ENCODE data around the gene ZNF205. TPM values are rescaled to one million over a fixed set of nuclear protein-coding genes. Genes with fewer than 3 reads are reported as not detected.
A peak's percentile ranks its signal among the peaks of the same experiment; 100 is the strongest.

ZNF205 gene
- total RNA-seq, 1 experiment from 2014 or later: 17.4 TPM

- POLR2A ChIA-PET (ENCODE audit: unreplicated experiment): interaction anchor here (0.6 kb wide), 1 partner anchor 37 kb away, joined by 6 read pairs; no protein-coding TSS in a partner anchor
- peaks cover under 1% of the 10 kb centered on the region; the same call in 1 of the 2 replicates for H3F3A ChIP-seq (ENCODE audit: insufficient read depth, low read depth)
- no peaks in the 10 kb centered on the region for H3K9me2 ChIP-seq (ENCODE audit: insufficient read depth)
- H3K4me3 ChIP-seq: no peak overlapping the region
- DNase-seq: peak in 1 of 2 experiments; percentile 21
- no peak overlapping the region for H2AFZ ChIP-seq
- no TSS peak for BruUV-seq (replicated peaks)
- TF ChIP-seq CTCF (conservative IDR thresholded peaks at IDR 0.05): no peak
- TF ChIP-seq EZH2 (IDR thresholded peaks at IDR 0.05; ENCODE audit: low read depth): no peak
- H3K36me3 ChIP-seq (ENCODE audit: low read depth): no peaks in the 10 kb centered on the region
- no peak overlapping the region for H3K4me2 ChIP-seq
- no peak overlapping the region for H3K27ac ChIP-seq
- no peaks in the 10 kb centered on the region for H3K9me3 ChIP-seq (ENCODE audit: insufficient read depth, low read depth)
- peaks cover 5% of the 10 kb centered on the region for H3K4me1 ChIP-seq (replicated peaks; ENCODE audit: insufficient read depth)
- intact Hi-C loops (cut with micrococcal nuclease; ENCODE audit: unreplicated experiment): no loop called here
- H4K20me1 ChIP-seq (ENCODE audit: insufficient read depth): no peaks in the 10 kb centered on the region
- H3K27me3 ChIP-seq (ENCODE audit: insufficient read depth, low read depth): no peaks in the 10 kb centered on the region
- CTCF ChIA-PET: no interaction called here
- H3K79me2 ChIP-seq (ENCODE audit: low read depth): no peaks in the 10 kb centered on the region
Observed at GRCh38 chr16:3144321-3144983, 32.1 kb downstream of the ZNF205 start.

- H3K36me3 ChIP-seq (ENCODE audit: low read depth): no peaks in the 10 kb centered on the region
- CTCF ChIA-PET: no interaction called here
- peaks cover 7% of the 10 kb centered on the region; the same call in 1 of the 2 replicates for H3F3A ChIP-seq (ENCODE audit: insufficient read depth, low read depth)
- intact Hi-C loops (cut with micrococcal nuclease; ENCODE audit: unreplicated experiment): no loop called here
- no TSS peak for BruUV-seq (replicated peaks)
- no peak overlapping the region for H3K4me3 ChIP-seq
- no peaks in the 10 kb centered on the region for H3K79me2 ChIP-seq (ENCODE audit: low read depth)
- no peak overlapping the region for H3K4me2 ChIP-seq
- DNase-seq: peak in 1 of 2 experiments; percentile 6
- H2AFZ ChIP-seq: no peak overlapping the region
- POLR2A ChIA-PET (ENCODE audit: unreplicated experiment): interaction anchor here (0.7 kb wide), 1 partner anchor 76 kb away, joined by 8 read pairs; no protein-coding TSS in a partner anchor
- no peak for TF ChIP-seq EZH2 (IDR thresholded peaks at IDR 0.05; ENCODE audit: low read depth)
- no peak for TF ChIP-seq CTCF (conservative IDR thresholded peaks at IDR 0.05)
- H3K27ac ChIP-seq: no peak overlapping the region
- H3K27me3 ChIP-seq (ENCODE audit: insufficient read depth, low read depth): no peaks in the 10 kb centered on the region
- H3K4me1 ChIP-seq (replicated peaks; ENCODE audit: insufficient read depth): peaks cover 6% of the 10 kb centered on the region
- H3K9me2 ChIP-seq (ENCODE audit: insufficient read depth): no peaks in the 10 kb centered on the region
- H4K20me1 ChIP-seq (ENCODE audit: insufficient read depth): no peaks in the 10 kb centered on the region
- H3K9me3 ChIP-seq (ENCODE audit: insufficient read depth, low read depth): no peaks in the 10 kb centered on the region
Observed at GRCh38 chr16:3145151-3145550, 32.8 kb downstream of the ZNF205 start.

GRCh38 chr16:3145660-3146059 is 33.3 kb downstream of the ZNF205 start:
- ChIA-PET CTCF (no interaction called here), POLR2A (ENCODE audit: unreplicated experiment) (interaction anchor here (0.7 kb wide), 1 partner anchor 77 kb away, joined by 8 read pairs; no protein-coding TSS in a partner anchor)
- Histone ChIP-seq H2AFZ (no peak overlapping the region), H3K4me1 (replicated peaks; ENCODE audit: insufficient read depth) (peaks cover 6% of the 10 kb centered on the region), H3K9me3 (ENCODE audit: insufficient read depth, low read depth) (no peaks in the 10 kb centered on the region), H3F3A (ENCODE audit: insufficient read depth, low read depth) (peaks cover 8% of the 10 kb centered on the region), H4K20me1 (ENCODE audit: insufficient read depth) (no peaks in the 10 kb centered on the region), H3K27ac (no peak overlapping the region), H3K9me2 (ENCODE audit: insufficient read depth) (no peaks in the 10 kb centered on the region), H3K4me2 (no peak overlapping the region), H3K4me3 (no peak overlapping the region), H3K27me3 (ENCODE audit: insufficient read depth, low read depth) (no peaks in the 10 kb centered on the region), H3K79me2 (ENCODE audit: low read depth) (no peaks in the 10 kb centered on the region), H3K36me3 (ENCODE audit: low read depth) (no peaks in the 10 kb centered on the region)
- no peak for DNase-seq
- no peak for TF ChIP-seq EZH2 (IDR thresholded peaks at IDR 0.05; ENCODE audit: low read depth)
- TF ChIP-seq CTCF (conservative IDR thresholded peaks at IDR 0.05): no peak
- intact Hi-C loops (cut with micrococcal nuclease; ENCODE audit: unreplicated experiment): no loop called here
- no TSS peak for BruUV-seq (replicated peaks)
